ENCODE results near the gene SH3BP1.

The SH3BP1 gene

DNA sequence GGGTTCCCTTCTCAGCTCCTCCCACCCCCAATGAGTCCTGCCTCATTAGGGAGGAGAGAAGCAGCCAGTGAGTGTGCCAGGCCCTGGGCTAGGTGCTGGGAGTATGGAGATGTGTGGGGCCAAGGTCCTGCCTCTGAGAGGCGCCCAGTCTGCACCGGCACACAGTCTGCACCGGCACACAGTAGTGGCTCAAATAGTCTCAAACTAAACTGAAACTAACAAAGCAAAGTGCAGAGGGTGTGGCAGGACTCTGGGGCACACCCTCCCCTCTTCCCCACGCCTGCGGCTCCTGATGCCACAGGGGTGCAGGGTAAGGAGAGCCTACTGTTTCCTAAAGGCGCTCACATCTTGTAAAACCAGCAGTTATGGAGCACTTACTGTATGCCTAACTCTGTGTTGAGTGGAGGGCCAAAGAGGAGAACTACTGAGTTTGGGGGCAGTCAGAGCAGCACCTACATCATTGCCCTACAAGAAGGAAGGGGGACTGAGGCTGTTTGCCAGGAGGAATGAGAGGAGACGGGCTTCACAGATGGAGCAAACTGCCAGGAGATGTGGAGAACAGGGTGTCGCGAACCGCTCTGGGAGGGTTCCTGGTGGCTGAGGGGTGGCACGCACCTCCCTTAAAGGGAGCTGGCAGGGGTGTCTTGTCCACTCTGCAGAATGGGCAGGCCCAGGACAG, 939 bp upstream of the SH3BP1 start:
- FAIRE-seq (peak; percentile 91), DNase-seq (ENCODE audit: insufficient read length, low spot score) (no peak)
- TF ChIP-seq TAF1 (IDR thresholded peaks at IDR 0.05; ENCODE audit: low read depth, low read length) (no peak), PAX5 (IDR thresholded peaks at IDR 0.05; ENCODE audit: insufficient read depth, low read length, severe bottlenecking) (no peak), POU2F2 (IDR thresholded peaks at IDR 0.05; ENCODE audit: low read depth, low read length) (no peak), POLR2AphosphoS5 (IDR thresholded peaks at IDR 0.05; ENCODE audit: low read depth, low read length) (no peak), POLR2A (IDR thresholded peaks at IDR 0.05; ENCODE audit: low read depth, low read length) (no peak), SPI1 (IDR thresholded peaks at IDR 0.05; ENCODE audit: low read depth, low read length) (no peak)

- peak; percentile 48; the same call in 1 of the 2 replicates for TF ChIP-seq SPI1 (IDR thresholded peaks at IDR 0.05; ENCODE audit: low read depth, low read length)
- TF ChIP-seq POLR2AphosphoS5 (IDR thresholded peaks at IDR 0.05; ENCODE audit: low read depth, low read length), result no peak
- FAIRE-seq, result no peak
- DNase-seq (ENCODE audit: insufficient read length, low spot score), result no peak
Measured at GRCh38 chr22:37639771-37640590, 512 bp downstream of the SH3BP1 start.

- FAIRE-seq (no peak), DNase-seq (ENCODE audit: insufficient read length, low spot score) (no peak)
- TF ChIP-seq POLR2AphosphoS5 (IDR thresholded peaks at IDR 0.05; ENCODE audit: low read depth, low read length) (no peak), TAF1 (IDR thresholded peaks at IDR 0.05; ENCODE audit: low read depth, low read length) (no peak), POU2F2 (IDR thresholded peaks at IDR 0.05; ENCODE audit: low read depth, low read length) (no peak), POLR2A (IDR thresholded peaks at IDR 0.05; ENCODE audit: low read depth, low read length) (no peak), PAX5 (IDR thresholded peaks at IDR 0.05; ENCODE audit: insufficient read depth, low read length, severe bottlenecking) (no peak), SPI1 (IDR thresholded peaks at IDR 0.05; ENCODE audit: low read depth, low read length) (no peak)
Measured at GRCh38 chr22:37640591-37641560, 1.4 kb downstream of the SH3BP1 start.

DNA sequence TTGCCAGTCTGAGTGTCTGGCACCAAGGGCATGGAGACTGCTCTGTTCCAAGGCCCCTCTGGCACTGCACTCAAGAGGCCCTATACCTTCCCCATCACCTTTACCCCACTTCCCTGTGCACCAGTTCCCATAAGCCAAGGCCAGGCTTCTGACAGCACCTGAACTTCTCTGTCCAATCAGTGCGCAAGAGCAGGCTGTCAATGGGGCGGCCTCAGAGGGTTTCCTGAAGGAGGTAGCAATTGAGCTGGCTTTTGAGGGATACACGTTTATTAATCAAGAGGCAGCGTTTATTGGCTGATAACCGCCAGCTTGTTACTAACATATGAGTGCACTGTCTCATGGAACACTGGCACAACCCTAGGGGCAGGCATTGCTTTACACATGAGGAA, 2.1 kb downstream of the SH3BP1 start:
- no peak for DNase-seq (ENCODE audit: insufficient read length, low spot score)
- TF ChIP-seq SPI1 (IDR thresholded peaks at IDR 0.05; ENCODE audit: low read depth, low read length) (no peak), POLR2AphosphoS5 (IDR thresholded peaks at IDR 0.05; ENCODE audit: low read depth, low read length) (no peak), POLR2A (IDR thresholded peaks at IDR 0.05; ENCODE audit: low read depth, low read length) (no peak), POU2F2 (IDR thresholded peaks at IDR 0.05; ENCODE audit: low read depth, low read length) (no peak), TAF1 (IDR thresholded peaks at IDR 0.05; ENCODE audit: low read depth, low read length) (no peak), PAX5 (IDR thresholded peaks at IDR 0.05; ENCODE audit: insufficient read depth, low read length, severe bottlenecking) (no peak)
- no peak for FAIRE-seq

DNA sequence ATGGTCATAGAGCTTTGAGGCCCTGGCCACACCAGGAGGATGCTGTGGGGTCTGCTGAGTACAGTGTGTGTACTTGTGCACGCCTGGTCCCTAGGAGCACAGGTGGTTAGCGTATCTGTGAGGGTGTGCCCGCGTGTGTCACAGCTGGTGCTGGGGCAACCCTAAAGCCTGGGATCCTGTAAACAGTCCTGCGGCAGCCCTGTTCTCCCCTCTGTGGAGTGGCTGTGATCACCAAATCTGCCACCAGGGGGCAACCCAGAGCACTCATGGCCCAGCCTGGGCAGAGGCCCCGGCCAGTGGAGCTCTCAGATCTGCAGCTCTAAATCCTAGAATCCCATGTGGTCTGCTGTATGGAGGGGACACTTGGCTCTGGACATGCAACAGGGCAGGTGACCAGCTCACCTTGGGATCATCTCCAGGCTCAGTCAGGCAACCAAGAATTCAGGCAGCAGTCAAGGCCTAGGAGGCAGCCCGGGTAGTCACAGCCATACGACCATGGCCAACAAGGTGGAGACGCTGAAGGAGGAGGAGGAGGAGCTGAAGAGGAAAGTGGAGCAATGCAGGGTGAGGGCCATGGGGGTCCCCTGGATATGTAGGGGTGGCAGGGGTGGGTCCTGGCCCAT, 3.9 kb downstream of the SH3BP1 start:
- DNase-seq (ENCODE audit: insufficient read length, low spot score), result peak; percentile 87
- TF ChIP-seq POLR2AphosphoS5 (IDR thresholded peaks at IDR 0.05; ENCODE audit: low read depth, low read length) (no peak), POU2F2 (IDR thresholded peaks at IDR 0.05; ENCODE audit: low read depth, low read length) (no peak), TAF1 (IDR thresholded peaks at IDR 0.05; ENCODE audit: low read depth, low read length) (no peak), POLR2A (IDR thresholded peaks at IDR 0.05; ENCODE audit: low read depth, low read length) (no peak), SPI1 (IDR thresholded peaks at IDR 0.05; ENCODE audit: low read depth, low read length) (no peak), PAX5 (IDR thresholded peaks at IDR 0.05; ENCODE audit: insufficient read depth, low read length, severe bottlenecking) (no peak)
- FAIRE-seq, result peak; percentile 81

DNA sequence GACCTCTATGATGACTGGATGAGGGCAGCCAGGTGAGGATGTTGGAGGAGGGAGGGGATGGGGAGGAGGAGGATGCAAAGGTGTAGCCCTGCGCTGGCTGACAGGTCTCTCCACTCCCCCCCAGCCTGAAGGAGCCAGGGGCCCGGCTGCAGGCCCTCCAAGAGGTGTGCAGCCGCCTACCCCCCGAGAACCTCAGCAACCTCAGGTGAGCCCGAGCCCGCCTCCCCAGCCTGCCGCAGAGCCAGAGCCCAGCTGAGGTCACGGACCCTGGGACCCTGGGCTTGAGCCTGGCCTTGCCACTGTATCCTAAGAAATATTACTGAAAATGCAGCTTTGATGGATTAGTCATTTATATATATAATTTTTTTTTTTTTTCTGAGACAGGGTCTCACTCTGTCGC, 7.8 kb downstream of the SH3BP1 start:
- no peak for DNase-seq (ENCODE audit: insufficient read length, low spot score)
- no peak for TF ChIP-seq POLR2AphosphoS5 (IDR thresholded peaks at IDR 0.05; ENCODE audit: low read depth, low read length)
- TF ChIP-seq SPI1 (IDR thresholded peaks at IDR 0.05; ENCODE audit: low read depth, low read length), result no peak
- TF ChIP-seq POU2F2 (IDR thresholded peaks at IDR 0.05; ENCODE audit: low read depth, low read length), result no peak
- TF ChIP-seq PAX5 (IDR thresholded peaks at IDR 0.05; ENCODE audit: insufficient read depth, low read length, severe bottlenecking), result no peak
- no peak for TF ChIP-seq POLR2A (IDR thresholded peaks at IDR 0.05; ENCODE audit: low read depth, low read length)
- TF ChIP-seq TAF1 (IDR thresholded peaks at IDR 0.05; ENCODE audit: low read depth, low read length), result no peak
- no peak for FAIRE-seq

DNA sequence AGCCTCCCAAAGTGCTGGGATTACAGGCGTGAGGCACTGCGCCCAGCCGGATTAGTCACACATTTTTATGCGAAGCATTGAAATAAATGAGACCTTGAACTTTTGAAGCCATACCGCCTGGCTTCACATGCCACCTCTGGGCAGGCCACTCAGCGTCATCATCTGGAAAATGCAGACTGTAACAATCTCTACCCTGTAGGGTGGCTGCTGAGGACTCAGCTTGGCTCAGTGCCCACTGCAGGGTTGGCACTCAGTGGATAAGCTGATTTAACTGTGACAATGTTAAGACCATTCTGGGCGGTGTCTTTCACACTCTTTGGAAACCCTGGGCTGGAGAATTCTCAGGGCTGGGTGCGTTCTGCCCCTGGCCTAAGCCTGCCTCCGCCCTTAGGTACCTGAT, 8.5 kb downstream of the SH3BP1 start:
- DNase-seq (ENCODE audit: insufficient read length, low spot score) (no peak), FAIRE-seq (no peak)
- TF ChIP-seq PAX5 (IDR thresholded peaks at IDR 0.05; ENCODE audit: insufficient read depth, low read length, severe bottlenecking), result no peak
- TF ChIP-seq POU2F2 (IDR thresholded peaks at IDR 0.05; ENCODE audit: low read depth, low read length), result no peak
- no peak for TF ChIP-seq TAF1 (IDR thresholded peaks at IDR 0.05; ENCODE audit: low read depth, low read length)
- no peak for TF ChIP-seq POLR2AphosphoS5 (IDR thresholded peaks at IDR 0.05; ENCODE audit: low read depth, low read length)
- no peak for TF ChIP-seq POLR2A (IDR thresholded peaks at IDR 0.05; ENCODE audit: low read depth, low read length)

GRCh38 chr22:37650463-37651136, 11.1 kb downstream of the SH3BP1 start:
- TF ChIP-seq TAF1 (IDR thresholded peaks at IDR 0.05; ENCODE audit: low read depth, low read length) (no peak), POLR2AphosphoS5 (IDR thresholded peaks at IDR 0.05; ENCODE audit: low read depth, low read length) (no peak), PAX5 (IDR thresholded peaks at IDR 0.05; ENCODE audit: insufficient read depth, low read length, severe bottlenecking) (no peak), POLR2A (IDR thresholded peaks at IDR 0.05; ENCODE audit: low read depth, low read length) (no peak), POU2F2 (IDR thresholded peaks at IDR 0.05; ENCODE audit: low read depth, low read length) (no peak), SPI1 (IDR thresholded peaks at IDR 0.05; ENCODE audit: low read depth, low read length) (no peak)
- no peak for DNase-seq (ENCODE audit: insufficient read length, low spot score)
- FAIRE-seq, result no peak

Data from GM12891 (cell line).